ENCODE data around the gene ZFC3H1.

ZFC3H1 gene

DNA sequence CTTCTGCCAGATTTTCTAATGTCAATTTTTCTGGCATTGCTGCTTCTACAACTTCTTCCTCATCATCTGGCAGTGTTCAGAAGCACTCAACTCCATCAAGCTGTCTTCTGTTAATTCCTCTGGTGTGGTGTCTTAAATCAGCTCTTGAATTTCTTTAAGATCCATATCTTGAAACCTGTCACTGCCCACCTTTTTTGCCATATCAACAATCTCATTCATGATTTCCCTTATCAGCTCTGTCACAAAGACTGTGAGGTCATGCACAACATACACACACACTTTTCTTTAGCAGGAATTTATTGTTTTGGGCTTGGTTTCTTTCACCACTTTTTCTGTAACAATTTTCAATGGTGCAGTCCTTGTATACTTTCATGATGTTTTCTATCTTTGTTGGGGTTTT is 7.7 kb upstream of the ZFC3H1 start:
- no peak for DNase-seq

DNA sequence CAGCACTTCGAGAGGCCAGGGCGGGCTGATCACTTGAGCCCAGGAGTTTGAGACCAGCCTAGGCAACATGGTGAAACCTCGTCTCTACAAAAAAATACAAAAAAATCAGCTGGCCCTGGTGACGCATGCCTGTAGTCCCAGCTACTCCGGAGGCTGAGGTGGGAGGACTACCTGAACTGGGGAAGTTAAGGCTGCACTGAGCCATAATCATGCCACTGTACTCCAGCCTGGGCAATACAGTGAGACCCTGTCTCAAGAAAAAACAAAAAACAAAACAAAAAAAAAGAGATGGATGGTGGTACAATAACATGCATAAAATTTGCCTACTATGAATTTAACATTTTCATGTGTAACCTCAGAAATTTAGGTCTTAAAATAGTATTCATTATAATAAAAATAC is 2.6 kb upstream of the ZFC3H1 start:
- DNase-seq = no peak

GRCh38 chr12:71665090-71665463 is 1.4 kb upstream of the ZFC3H1 start:
- DNase-seq = no peak

DNA sequence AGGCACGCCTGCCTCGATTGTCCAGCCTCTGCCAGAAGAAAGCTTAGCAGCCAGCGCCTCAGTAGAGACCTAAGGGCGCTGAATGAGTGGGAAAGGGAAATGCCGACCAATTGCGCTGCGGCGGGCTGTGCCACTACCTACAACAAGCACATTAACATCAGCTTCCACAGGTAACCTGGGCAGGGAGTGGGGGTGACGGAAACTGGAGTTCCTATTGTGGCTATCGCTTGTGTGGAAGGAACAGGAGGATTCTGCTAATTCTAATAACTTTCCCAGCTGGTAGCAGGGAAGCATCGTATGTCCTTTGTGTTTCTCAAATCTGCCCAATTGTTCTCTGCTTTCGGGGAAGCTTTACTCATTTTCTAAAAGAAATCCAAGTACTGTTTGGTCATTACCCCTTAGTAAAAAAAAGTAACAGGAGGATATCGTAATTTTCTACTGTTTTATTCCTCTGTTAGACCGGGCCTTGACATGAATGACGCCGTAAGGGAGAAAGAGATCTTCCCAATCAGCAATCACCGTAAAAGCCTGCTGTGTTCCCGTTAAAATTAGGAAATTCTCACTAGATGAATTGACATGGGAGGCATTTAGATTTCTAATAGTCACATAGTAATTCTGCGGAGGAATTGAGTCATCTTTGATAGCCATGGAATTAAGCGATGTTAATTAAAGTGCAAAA is 902 bp upstream of the ZFC3H1 start:
- no peak for DNase-seq

- peak; percentile 80 for DNase-seq
Measured at GRCh38 chr12:71662849-71663560, 643 bp downstream of the ZFC3H1 start.

- no peak for DNase-seq
Measured at GRCh38 chr12:71661977-71662530, 1.6 kb downstream of the ZFC3H1 start.

DNA sequence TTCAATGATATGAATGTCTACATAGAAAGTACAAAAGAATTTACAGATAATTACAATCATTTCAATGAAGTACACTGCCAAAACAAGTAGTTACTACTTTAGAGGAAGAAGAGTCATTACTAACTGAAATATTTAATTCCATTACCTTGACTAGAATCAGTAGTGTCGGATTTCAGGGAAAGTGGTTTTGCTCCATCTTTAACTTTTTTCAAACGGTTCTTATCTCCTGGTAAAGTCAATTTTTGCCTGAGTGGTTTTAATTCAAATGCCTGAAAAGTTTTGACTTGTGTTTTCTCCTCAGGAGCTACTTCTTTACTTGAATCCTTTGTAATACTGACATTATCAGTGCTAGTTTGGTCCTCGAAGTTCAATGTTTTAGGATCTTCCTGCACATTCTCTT is 6.9 kb downstream of the ZFC3H1 start:
- DNase-seq = no peak

- DNase-seq = no peak
Measured at GRCh38 chr12:71655907-71656306, 7.7 kb downstream of the ZFC3H1 start.

- DNase-seq = no peak
Measured at GRCh38 chr12:71655495-71655894, 8.2 kb downstream of the ZFC3H1 start.

DNA sequence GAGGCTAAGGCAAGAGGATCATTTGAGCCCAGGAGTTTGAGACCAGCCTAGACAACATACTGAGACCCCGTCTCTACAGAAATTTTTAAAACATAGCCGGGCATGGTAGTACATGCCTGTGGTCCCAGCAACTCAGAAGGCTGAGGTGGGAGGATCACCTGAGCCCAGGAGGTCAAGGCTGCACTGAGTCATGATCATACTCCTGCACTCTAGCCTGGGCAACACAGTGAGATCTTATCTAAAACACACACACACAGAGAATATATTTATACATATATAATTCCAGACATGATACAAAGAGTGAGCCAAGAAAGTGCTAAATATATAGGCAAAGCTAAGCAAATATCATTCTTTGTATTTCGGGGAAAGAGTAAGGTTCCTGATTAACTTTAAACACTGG is 9.4 kb downstream of the ZFC3H1 start:
- DNase-seq = no peak

GRCh38 chr12:71653137-71653536 is 10.5 kb downstream of the ZFC3H1 start:
- no peak for DNase-seq

- no peak for DNase-seq
Measured at GRCh38 chr12:71652656-71653055, 11.0 kb downstream of the ZFC3H1 start.

GRCh38 chr12:71649401-71649800 is 14.2 kb downstream of the ZFC3H1 start:
- DNase-seq = no peak

GRCh38 chr12:71648537-71648936 is 15.1 kb downstream of the ZFC3H1 start:
- no peak for DNase-seq

GRCh38 chr12:71646512-71646911 is 17.1 kb downstream of the ZFC3H1 start:
- no peak for DNase-seq

GRCh38 chr12:71645268-71645667 is 18.4 kb downstream of the ZFC3H1 start:
- no peak for DNase-seq

- no peak for DNase-seq
Measured at GRCh38 chr12:71642264-71642663, 21.4 kb downstream of the ZFC3H1 start.

GRCh38 chr12:71641390-71641789 is 22.3 kb downstream of the ZFC3H1 start:
- DNase-seq = no peak

- no peak for DNase-seq
Measured at GRCh38 chr12:71640316-71640715, 23.3 kb downstream of the ZFC3H1 start.

GRCh38 chr12:71639341-71639760 is 24.3 kb downstream of the ZFC3H1 start:
- no peak for DNase-seq

DNA sequence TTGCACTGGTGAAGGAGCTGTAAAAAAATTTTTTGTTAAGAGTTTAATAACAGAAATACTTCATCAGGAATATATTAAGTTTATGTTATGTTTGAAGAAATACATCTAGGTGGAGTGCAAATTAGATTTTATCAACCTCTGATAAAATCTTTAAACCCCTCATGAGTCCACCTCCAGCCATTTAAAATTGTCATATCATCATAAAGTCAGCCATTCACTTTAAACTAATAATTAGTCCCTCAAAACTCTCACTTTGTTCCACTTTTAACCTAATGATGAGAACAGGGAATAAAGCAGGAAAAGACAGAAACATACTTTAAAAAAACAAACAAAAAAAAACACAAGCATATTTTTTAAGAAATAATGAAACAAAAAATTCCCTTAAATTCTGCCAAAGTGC is 25.1 kb downstream of the ZFC3H1 start:
- no peak for DNase-seq

DNA sequence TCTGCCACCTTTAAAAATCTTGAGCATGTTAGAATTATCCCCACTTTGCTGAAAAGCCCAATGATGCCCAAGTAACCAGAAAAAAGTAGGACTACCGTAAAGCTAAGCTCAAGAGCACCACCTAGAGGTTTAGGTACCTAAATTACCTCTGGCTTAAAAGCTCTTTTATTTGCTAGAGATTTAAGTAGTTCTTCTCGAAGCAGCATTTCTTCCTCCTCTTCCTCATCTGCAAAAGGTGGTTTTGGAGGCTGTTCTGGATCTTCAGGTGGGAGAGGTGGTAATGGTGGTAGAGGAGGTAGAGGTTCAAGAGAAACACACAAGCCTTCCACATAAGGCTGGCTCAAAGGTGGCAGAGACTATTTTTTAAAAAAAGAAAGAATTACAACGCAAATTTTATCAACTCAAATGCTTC is 26.9 kb downstream of the ZFC3H1 start:
- DNase-seq = no peak

DNA sequence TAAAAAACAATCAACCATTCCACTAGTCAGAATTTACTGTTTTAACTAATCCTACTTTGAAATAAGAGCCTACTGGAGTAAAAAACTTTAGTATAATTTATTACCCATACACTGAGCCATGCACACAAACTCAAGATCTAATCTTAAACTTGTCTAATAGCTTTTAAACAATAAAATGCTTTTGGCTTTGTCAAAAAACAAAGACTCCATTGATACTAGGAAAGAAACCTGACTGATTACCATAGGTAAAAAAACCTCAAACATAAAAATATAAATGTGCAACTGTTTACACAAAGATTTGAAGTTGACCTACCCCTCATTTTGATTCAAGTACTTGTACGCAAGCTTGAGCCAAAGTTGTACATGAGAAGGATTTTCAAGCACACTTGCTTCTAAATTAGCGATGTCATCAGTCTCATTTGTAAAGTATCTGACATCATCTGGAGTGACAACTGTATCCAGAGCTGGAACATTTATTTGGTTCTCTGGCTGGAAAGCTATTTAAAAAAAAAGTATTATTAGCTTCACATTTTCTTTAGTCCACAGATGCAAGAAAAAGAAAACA is 36.1 kb downstream of the ZFC3H1 start:
- DNase-seq = no peak

GRCh38 chr12:71626768-71627167 is 36.9 kb downstream of the ZFC3H1 start:
- no peak for DNase-seq
